ENCODE results near the gene ABI3BP. TPM values are rescaled to one million over a fixed set of nuclear protein-coding genes. Genes with fewer than 3 reads are reported as not detected.
"Not testable (repeated sequence)": the region's sequence is repeated elsewhere in the genome, so short reads cannot be mapped to it uniquely, and the experiment has no call there.

ABI3BP gene
- total RNA-seq, 2 experiments from 2014 or later, result not detected

GRCh38 chr3:101020351-101021015, 27.3 kb upstream of the ABI3BP start:
- Mint-ChIP-seq H3K27ac (no peak overlapping the region), H3K4me1 (ENCODE audit: low read depth) (no peaks in the 10 kb centered on the region), H3K9me3 (no peaks in the 10 kb centered on the region), H3K27me3 (peaks cover 11% of the 10 kb centered on the region), H3K36me3 (ENCODE audit: low read depth) (no peaks in the 10 kb centered on the region), H3K4me3 (no peak overlapping the region)
- TF ChIP-seq CTCF (IDR thresholded peaks at IDR 0.05), result no peak
- intact Hi-C loops (cut with micrococcal nuclease), result no loop called here
- DNase-seq (no peak), ATAC-seq (no peak)
- POLR2A ChIA-PET, result no interaction called here
- CTCF ChIA-PET, result no interaction called here

- H3K9me3 Mint-ChIP-seq, result peaks cover 4% of the 10 kb centered on the region
- DNase-seq (no peak), ATAC-seq (no peak)
- POLR2A ChIA-PET, result no interaction called here
- H3K27ac Mint-ChIP-seq, result no peak overlapping the region
- H3K27me3 Mint-ChIP-seq, result peaks cover 3% of the 10 kb centered on the region
- TF ChIP-seq CTCF (IDR thresholded peaks at IDR 0.05), result no peak
- H3K4me3 Mint-ChIP-seq, result no peak overlapping the region
- no peaks in the 10 kb centered on the region for H3K36me3 Mint-ChIP-seq (ENCODE audit: low read depth)
- no peaks in the 10 kb centered on the region for H3K4me1 Mint-ChIP-seq (ENCODE audit: low read depth)
- CTCF ChIA-PET, result no interaction called here
- intact Hi-C loops (cut with micrococcal nuclease), result no loop called here
Measured at GRCh38 chr3:101017017-101017416, 23.8 kb upstream of the ABI3BP start.

- POLR2A ChIA-PET, DNase-seq: not testable (repeated sequence)
Measured at GRCh38 chr3:101012312-101012711, 19.1 kb upstream of the ABI3BP start.

GRCh38 chr3:101011136-101011535, 17.9 kb upstream of the ABI3BP start:
- Mint-ChIP-seq H3K4me1 (ENCODE audit: low read depth) (no peaks in the 10 kb centered on the region), H3K27me3 (no peaks in the 10 kb centered on the region), H3K36me3 (ENCODE audit: low read depth) (no peaks in the 10 kb centered on the region), H3K9me3 (peaks cover 11% of the 10 kb centered on the region), H3K27ac (no peak overlapping the region), H3K4me3 (no peak overlapping the region)
- DNase-seq (no peak), ATAC-seq (no peak)
- ChIA-PET CTCF (no interaction called here), POLR2A (no interaction called here)
- no peak for TF ChIP-seq CTCF (IDR thresholded peaks at IDR 0.05)
- intact Hi-C loops (cut with micrococcal nuclease), result no loop called here

More at GRCh38 chr3:101012312-101012711, 19.1 kb upstream of the ABI3BP start:
- ATAC-seq; H3K4me3 Mint-ChIP-seq; H3K36me3 Mint-ChIP-seq (ENCODE audit: low read depth); H3K4me1 Mint-ChIP-seq (ENCODE audit: low read depth); H3K27ac Mint-ChIP-seq; H3K27me3 Mint-ChIP-seq; CTCF ChIA-PET; intact Hi-C loops (cut with micrococcal nuclease); H3K9me3 Mint-ChIP-seq: not testable (repeated sequence)

GRCh38 chr3:101010296-101010695, 17.1 kb upstream of the ABI3BP start:
- Mint-ChIP-seq H3K4me1 (ENCODE audit: low read depth) (no peaks in the 10 kb centered on the region), H3K9me3 (peaks cover 11% of the 10 kb centered on the region), H3K27ac (no peak overlapping the region), H3K27me3 (no peaks in the 10 kb centered on the region), H3K36me3 (ENCODE audit: low read depth) (no peaks in the 10 kb centered on the region), H3K4me3 (no peak overlapping the region)
- CTCF ChIA-PET, result no interaction called here
- POLR2A ChIA-PET, result no interaction called here
- TF ChIP-seq CTCF (IDR thresholded peaks at IDR 0.05), result no peak
- no peak for ATAC-seq
- intact Hi-C loops (cut with micrococcal nuclease), result no loop called here
- DNase-seq, result no peak

- Mint-ChIP-seq H3K27ac (no peak overlapping the region), H3K4me3 (no peak overlapping the region), H3K27me3 (no peaks in the 10 kb centered on the region), H3K36me3 (ENCODE audit: low read depth) (no peaks in the 10 kb centered on the region), H3K9me3 (peaks cover 11% of the 10 kb centered on the region), H3K4me1 (ENCODE audit: low read depth) (no peaks in the 10 kb centered on the region)
- POLR2A ChIA-PET, result no interaction called here
- ATAC-seq (no peak), DNase-seq (no peak)
- no peak for TF ChIP-seq CTCF (IDR thresholded peaks at IDR 0.05)
- CTCF ChIA-PET, result no interaction called here
- intact Hi-C loops (cut with micrococcal nuclease), result no loop called here
Measured at GRCh38 chr3:101009386-101009785, 16.2 kb upstream of the ABI3BP start.
